HG03045 (cell line): ENCODE data around the gene TUT7.
A peak's percentile ranks its signal among the peaks of the same experiment; 100 is the strongest.
"Not testable (repeated sequence)": the region's sequence is repeated elsewhere in the genome, so short reads cannot be mapped to it uniquely, and the experiment has no call there.

Experiments
- ATAC-seq: cut with Tn5 transposase; IDR thresholded peaks from one replicate; pipeline ENCODE4 v1.9.1; 2021; ENCODE audit warnings: mild to moderate bottlenecking, moderate library complexity; ENCODE audit not compliant: unreplicated experiment

The TUT7 gene

GRCh38 chr9:86308687-86309086, 45.5 kb downstream of the TUT7 start:
- ATAC-seq: no peak

- ATAC-seq: no peak
These were observed 49.9 kb downstream of the TUT7 start for GRCh38 chr9:86304236-86304730.

GRCh38 chr9:86303316-86303975, 50.8 kb downstream of the TUT7 start:
- ATAC-seq: no peak

- ATAC-seq: no peak
These were observed 52.5 kb downstream of the TUT7 start for GRCh38 chr9:86301686-86302085.

GRCh38 chr9:86300701-86301100, 53.5 kb downstream of the TUT7 start:
- no peak for ATAC-seq

- ATAC-seq: no peak
These were observed 55.3 kb downstream of the TUT7 start for GRCh38 chr9:86298873-86299272.

GRCh38 chr9:86290341-86290740, 63.9 kb downstream of the TUT7 start:
- ATAC-seq: not testable (repeated sequence)

- no peak for ATAC-seq
These were observed 65.6 kb downstream of the TUT7 start for GRCh38 chr9:86288499-86289198.

- no peak for ATAC-seq
These were observed 67.2 kb downstream of the TUT7 start for GRCh38 chr9:86287013-86287412.

GRCh38 chr9:86286278-86286677, 67.9 kb downstream of the TUT7 start:
- ATAC-seq: no peak

- no peak for ATAC-seq
These were observed 68.9 kb downstream of the TUT7 start for GRCh38 chr9:86285261-86285660.

GRCh38 chr9:86282979-86283535, 71.2 kb downstream of the TUT7 start:
- peak; percentile 14 for ATAC-seq

- ATAC-seq: peak; percentile 90
These were observed 71.9 kb downstream of the TUT7 start, which contains the start of gene ISCA1 for GRCh38 chr9:86282077-86282978. TSS of gene ISCA1 (minus strand) at chr9:86282538. CDS start at chr9:86282458, 80 bp downstream.

GRCh38 chr9:86281593-86282076, 72.6 kb downstream of the TUT7 start:
- ATAC-seq: no peak

- ATAC-seq: no peak
These were observed 73.6 kb downstream of the TUT7 start for GRCh38 chr9:86280580-86280979.

GRCh38 chr9:86279839-86280238, 74.4 kb downstream of the TUT7 start:
- no peak for ATAC-seq

- no peak for ATAC-seq
These were observed 77.1 kb downstream of the TUT7 start for GRCh38 chr9:86277072-86277471.

GRCh38 chr9:86275962-86276361, 78.2 kb downstream of the TUT7 start:
- no peak for ATAC-seq

- ATAC-seq: no peak
These were observed 79.2 kb downstream of the TUT7 start for GRCh38 chr9:86274821-86275643.

GRCh38 chr9:86272221-86272620, 82.0 kb downstream of the TUT7 start:
- ATAC-seq: no peak
